ENCODE data around the gene RPS6KA2. TPM values are rescaled to one million over a fixed set of nuclear protein-coding genes. Genes with fewer than 3 reads are reported as not detected.

RPS6KA2 gene
- total and polyA plus RNA-seq, 2 experiments from 2014 or later: 12.5 to 25.3 TPM

- Histone ChIP-seq H3K4me1 (ENCODE audit: insufficient read depth) (peaks cover 15% of the 10 kb centered on the region), H4K20me1 (replicated peaks; ENCODE audit: insufficient read depth) (peaks cover 9% of the 10 kb centered on the region), H3K27me3 (ENCODE audit: insufficient read depth) (no peaks in the 10 kb centered on the region), H3K9me2 (ENCODE audit: insufficient read depth) (no peaks in the 10 kb centered on the region), H3F3A (replicated peaks; ENCODE audit: low read depth) (no peaks in the 10 kb centered on the region), H2AFZ (no peak overlapping the region), H3K4me3 (no peak overlapping the region), H3K36me3 (ENCODE audit: insufficient read depth) (no peaks in the 10 kb centered on the region), H3K79me2 (replicated peaks; ENCODE audit: insufficient read depth) (peaks cover 93% of the 10 kb centered on the region), H3K27ac (ENCODE audit: low read depth) (no peak overlapping the region), H3K4me2 (no peak overlapping the region)
- no peaks in the 10 kb centered on the region for H3K9me3 Mint-ChIP-seq
- DNase-seq (ENCODE audit: low spot score): no peak
- H3K27me3 Mint-ChIP-seq (ENCODE audit: insufficient read depth, low read depth, poor library complexity): peaks cover 8% of the 10 kb centered on the region
- ATAC-seq: no peak
- H3K4me1 Mint-ChIP-seq: peaks cover 58% of the 10 kb centered on the region
- peaks cover 16% of the 10 kb centered on the region for H3K36me3 Mint-ChIP-seq (ENCODE audit: low read depth)
- TF ChIP-seq EZH2phosphoT487 (IDR thresholded peaks at IDR 0.05; ENCODE audit: unreplicated experiment): no peak
- no peak for TF ChIP-seq CREB1 (CRISPR knock-in tag; IDR thresholded peaks at IDR 0.05; ENCODE audit: low read depth)
- TF ChIP-seq REST (IDR thresholded peaks at IDR 0.05; ENCODE audit: unreplicated experiment): no peak
- no peak for TF ChIP-seq ZNF331 (CRISPR knock-in tag; IDR thresholded peaks at IDR 0.05; ENCODE audit: low read depth)
- no peak for TF ChIP-seq NANOG (IDR thresholded peaks at IDR 0.05; ENCODE audit: borderline replicate concordance)
- no peak for TF ChIP-seq ETS1 (IDR thresholded peaks at IDR 0.05)
- TF ChIP-seq JUNB (IDR thresholded peaks at IDR 0.05; ENCODE audit: unreplicated experiment): no peak
- TF ChIP-seq CTCF (conservative IDR thresholded peaks at IDR 0.05; ENCODE audit: low read depth in 2 of 2): no peak
- no peak for TF ChIP-seq STAT1 (IDR thresholded peaks at IDR 0.05; ENCODE audit: unreplicated experiment)
- no peak for TF ChIP-seq ZNF462 (CRISPR knock-in tag; IDR thresholded peaks at IDR 0.05)
- no peak for TF ChIP-seq EZH2 (IDR thresholded peaks at IDR 0.05; ENCODE audit: low read depth, unreplicated experiment)
- TF ChIP-seq ZNF114 (CRISPR knock-in tag; IDR thresholded peaks at IDR 0.05): no peak
- no peak for TF ChIP-seq POLR2AphosphoS5 (IDR thresholded peaks at IDR 0.05; ENCODE audit: low read depth)
- H3K4me3 Mint-ChIP-seq: no peak overlapping the region; the same call in 2 of the 3 replicates
- 0 out of 2 replicates have a peak overlapping the region, but pooled peaks have one; percentile 42 for H3K27ac Mint-ChIP-seq
These were observed 12.9 kb downstream of the RPS6KA2 start for GRCh38 chr6:166614171-166614583.
